ENCODE data around the gene PRR11. TPM values are rescaled to one million over a fixed set of nuclear protein-coding genes. Genes with fewer than 3 reads are reported as not detected.

Gene PRR11
- 10 to 100 TPM; 54.0 to 58.1 TPM for total RNA-seq

- Mint-ChIP-seq H3K36me3 (peaks cover 20% of the 10 kb centered on the region), H3K27ac (no peak within 1 kb of the TSS), H3K27me3 (no peaks in the 10 kb centered on the region), H3K4me1 (peaks cover 47% of the 10 kb centered on the region), H3K4me3 (no peak within 1 kb of the TSS), H3K9me3 (no peaks in the 10 kb centered on the region)
- POLR2A ChIA-PET = interaction anchor here (0.6 to 1.7 kb wide), 11 partner anchors 8 to 682 kb away, joined by 3 to 23 read pairs (median 5); partner anchors contain the start of genes CLTC, SMG8 and TRIM37
- peak; percentile 79 for DNase-seq
- peak; percentile 89 for ATAC-seq (ENCODE audit: low read depth)
These were observed at the start of gene PRR11 for GRCh38 chr17:59155439-59156177. PRR11 (plus strand) TSS chr17:59155746; CDS start chr17:59169753, 14,007 bp downstream.

- POLR2A ChIA-PET = interaction anchor here (0.5 to 2.4 kb wide), 13 partner anchors 12 to 537 kb away, joined by 3 to 23 read pairs (median 4); partner anchors contain the start of genes PRR11, RAD51C, SKA2 and SMG8
- Mint-ChIP-seq H3K27me3 (no peaks in the 10 kb centered on the region), H3K4me3 (peak overlapping the region; percentile 85), H3K27ac (peak overlapping the region; percentile 93), H3K4me1 (peaks cover 33% of the 10 kb centered on the region), H3K9me3 (no peaks in the 10 kb centered on the region), H3K36me3 (peaks cover 19% of the 10 kb centered on the region)
- ATAC-seq (ENCODE audit: low read depth) = peak; percentile 25
- DNase-seq = peak; percentile 74
These were observed 49.6 kb upstream of the PRR11 start for GRCh38 chr17:59105852-59106462.

GRCh38 chr17:59106463-59107305 lies 48.9 kb upstream of the PRR11 start, which contains the start of gene TRIM37:
TRIM37 (minus strand) TSS chr17:59106880; CDS start chr17:59106461, 419 bp downstream.
- peak within 1 kb of the TSS; percentile 93 for H3K27ac Mint-ChIP-seq
- no peaks in the 10 kb centered on the region for H3K27me3 Mint-ChIP-seq
- peaks cover 33% of the 10 kb centered on the region for H3K4me1 Mint-ChIP-seq
- peak; percentile 97 for ATAC-seq (ENCODE audit: low read depth)
- peaks cover 20% of the 10 kb centered on the region for H3K36me3 Mint-ChIP-seq
- no peaks in the 10 kb centered on the region for H3K9me3 Mint-ChIP-seq
- H3K4me3 Mint-ChIP-seq = peak within 1 kb of the TSS; percentile 85
- POLR2A ChIA-PET = interaction anchor here (0.5 to 2.4 kb wide), 13 partner anchors 12 to 536 kb away, joined by 3 to 23 read pairs (median 4); partner anchors contain the start of genes PRR11, RAD51C, SKA2 and SMG8
- peak; percentile 99 for DNase-seq

- Mint-ChIP-seq H3K36me3 (peaks cover 23% of the 10 kb centered on the region), H3K27ac (peak overlapping the region; percentile 93), H3K4me1 (peaks cover 36% of the 10 kb centered on the region), H3K9me3 (no peaks in the 10 kb centered on the region), H3K27me3 (no peaks in the 10 kb centered on the region), H3K4me3 (peak overlapping the region; percentile 85)
- POLR2A ChIA-PET = interaction anchor here (1.0 to 2.4 kb wide), 9 partner anchors 11 to 476 kb away, joined by 3 to 23 read pairs (median 6); partner anchors contain the start of genes PRR11, RAD51C, SKA2 and SMG8
- ATAC-seq (ENCODE audit: low read depth) (peak; percentile 21), DNase-seq (no peak)
These were observed 48.3 kb upstream of the PRR11 start for GRCh38 chr17:59107306-59107670.

GRCh38 chr17:59108400-59109102 lies 47.0 kb upstream of the PRR11 start:
- Mint-ChIP-seq H3K9me3 (no peaks in the 10 kb centered on the region), H3K27ac (no peak overlapping the region), H3K4me1 (peaks cover 33% of the 10 kb centered on the region), H3K27me3 (no peaks in the 10 kb centered on the region), H3K36me3 (peaks cover 25% of the 10 kb centered on the region), H3K4me3 (peak overlapping the region; percentile 85)
- DNase-seq = no peak
- POLR2A ChIA-PET = interaction anchor here (0.7 kb wide), 2 partner anchors 44 to 70 kb away, joined by 3 to 7 read pairs; no protein-coding TSS in a partner anchor
- ATAC-seq (ENCODE audit: low read depth) = no peak

- ATAC-seq (ENCODE audit: low read depth) (no peak), DNase-seq (no peak)
- no peak overlapping the region for H3K27ac Mint-ChIP-seq
- POLR2A ChIA-PET = no interaction called here
- no peak overlapping the region for H3K4me3 Mint-ChIP-seq
- no peaks in the 10 kb centered on the region for H3K27me3 Mint-ChIP-seq
- H3K9me3 Mint-ChIP-seq = no peaks in the 10 kb centered on the region
- peaks cover 28% of the 10 kb centered on the region for H3K36me3 Mint-ChIP-seq
- H3K4me1 Mint-ChIP-seq = peaks cover 22% of the 10 kb centered on the region
These were observed 44.6 kb upstream of the PRR11 start for GRCh38 chr17:59110973-59111372.

GRCh38 chr17:59111539-59111938 lies 44.0 kb upstream of the PRR11 start:
- peaks cover 22% of the 10 kb centered on the region for H3K4me1 Mint-ChIP-seq
- H3K36me3 Mint-ChIP-seq = peaks cover 28% of the 10 kb centered on the region
- H3K27me3 Mint-ChIP-seq = no peaks in the 10 kb centered on the region
- DNase-seq = no peak
- H3K4me3 Mint-ChIP-seq = no peak overlapping the region
- no peaks in the 10 kb centered on the region for H3K9me3 Mint-ChIP-seq
- H3K27ac Mint-ChIP-seq = no peak overlapping the region
- POLR2A ChIA-PET = no interaction called here
- no peak for ATAC-seq (ENCODE audit: low read depth)

- POLR2A ChIA-PET = no interaction called here
- no peak for DNase-seq
- no peak for ATAC-seq (ENCODE audit: low read depth)
- no peaks in the 10 kb centered on the region for H3K27me3 Mint-ChIP-seq
- H3K9me3 Mint-ChIP-seq = no peaks in the 10 kb centered on the region
- peaks cover 31% of the 10 kb centered on the region for H3K36me3 Mint-ChIP-seq
- no peak overlapping the region for H3K27ac Mint-ChIP-seq
- H3K4me1 Mint-ChIP-seq = peaks cover 11% of the 10 kb centered on the region
- no peak overlapping the region for H3K4me3 Mint-ChIP-seq
These were observed 40.1 kb upstream of the PRR11 start for GRCh38 chr17:59115474-59115873.

- POLR2A ChIA-PET = no interaction called here
- H3K27ac Mint-ChIP-seq = no peak overlapping the region
- H3K4me1 Mint-ChIP-seq = peaks cover 2% of the 10 kb centered on the region
- no peak overlapping the region for H3K4me3 Mint-ChIP-seq
- H3K36me3 Mint-ChIP-seq = peaks cover 28% of the 10 kb centered on the region
- ATAC-seq (ENCODE audit: low read depth) = no peak
- H3K9me3 Mint-ChIP-seq = no peaks in the 10 kb centered on the region
- DNase-seq = no peak
- H3K27me3 Mint-ChIP-seq = no peaks in the 10 kb centered on the region
These were observed 33.6 kb upstream of the PRR11 start for GRCh38 chr17:59121901-59122480.

- DNase-seq (no peak), ATAC-seq (ENCODE audit: low read depth) (no peak)
- POLR2A ChIA-PET = interaction anchor here (0.6 kb wide), 1 partner anchor 687 kb away, joined by 3 read pairs; no protein-coding TSS in a partner anchor
These were observed 30.9 kb upstream of the PRR11 start for GRCh38 chr17:59124665-59125064.

GRCh38 chr17:59126809-59127417 lies 28.6 kb upstream of the PRR11 start:
- peaks cover 25% of the 10 kb centered on the region for H3K36me3 Mint-ChIP-seq
- no peak for DNase-seq
- H3K9me3 Mint-ChIP-seq = no peaks in the 10 kb centered on the region
- peaks cover 2% of the 10 kb centered on the region for H3K4me1 Mint-ChIP-seq
- POLR2A ChIA-PET = no interaction called here
- no peaks in the 10 kb centered on the region for H3K27me3 Mint-ChIP-seq
- H3K4me3 Mint-ChIP-seq = no peak overlapping the region
- ATAC-seq (ENCODE audit: low read depth) = no peak
- H3K27ac Mint-ChIP-seq = no peak overlapping the region

More at GRCh38 chr17:59124665-59125064, 30.9 kb upstream of the PRR11 start:
- H3K27me3 Mint-ChIP-seq = no peaks in the 10 kb centered on the region
- peaks cover 28% of the 10 kb centered on the region for H3K36me3 Mint-ChIP-seq
- H3K4me1 Mint-ChIP-seq = peaks cover 2% of the 10 kb centered on the region
- no peak overlapping the region for H3K27ac Mint-ChIP-seq
- H3K4me3 Mint-ChIP-seq = no peak overlapping the region
- H3K9me3 Mint-ChIP-seq = no peaks in the 10 kb centered on the region

- no peaks in the 10 kb centered on the region for H3K27me3 Mint-ChIP-seq
- POLR2A ChIA-PET = no interaction called here
- no peaks in the 10 kb centered on the region for H3K9me3 Mint-ChIP-seq
- H3K36me3 Mint-ChIP-seq = peaks cover 16% of the 10 kb centered on the region
- no peak overlapping the region for H3K27ac Mint-ChIP-seq
- ATAC-seq (ENCODE audit: low read depth) = no peak
- H3K4me3 Mint-ChIP-seq = no peak overlapping the region
- DNase-seq = no peak
- peaks cover 3% of the 10 kb centered on the region for H3K4me1 Mint-ChIP-seq
These were observed 25.7 kb upstream of the PRR11 start for GRCh38 chr17:59129814-59130213.
